Keratinocyte (primary cell): ENCODE results near the gene DOC2A.

Experiments
- CTCF ChIP-seq, 3 experiments: IDR thresholded peaks in 1 of 3; conservative IDR thresholded peaks in 1 of 3; optimal IDR thresholded peaks in 1 of 3; 2 replicates in 2 of 3; 3 replicates in 1 of 3; pipeline versions ENCODE3 to v1.5.1; 2011; ENCODE audit warnings: low read length in 3 of 3, mild to moderate bottlenecking in 3 of 3, moderate library complexity in 2 of 3, control low read depth in 1 of 3, inconsistent platforms in 1 of 3; ENCODE audit not compliant: insufficient read depth in 2 of 3; ENCODE audit errors: extremely low read depth in 1 of 3
- EZH2 ChIP-seq: IDR thresholded peaks from one replicate; pipeline ENCODE4 v1.6.1; 2012; ENCODE audit warnings: inconsistent platforms, mild to moderate bottlenecking, low read length, moderate library complexity

DNA sequence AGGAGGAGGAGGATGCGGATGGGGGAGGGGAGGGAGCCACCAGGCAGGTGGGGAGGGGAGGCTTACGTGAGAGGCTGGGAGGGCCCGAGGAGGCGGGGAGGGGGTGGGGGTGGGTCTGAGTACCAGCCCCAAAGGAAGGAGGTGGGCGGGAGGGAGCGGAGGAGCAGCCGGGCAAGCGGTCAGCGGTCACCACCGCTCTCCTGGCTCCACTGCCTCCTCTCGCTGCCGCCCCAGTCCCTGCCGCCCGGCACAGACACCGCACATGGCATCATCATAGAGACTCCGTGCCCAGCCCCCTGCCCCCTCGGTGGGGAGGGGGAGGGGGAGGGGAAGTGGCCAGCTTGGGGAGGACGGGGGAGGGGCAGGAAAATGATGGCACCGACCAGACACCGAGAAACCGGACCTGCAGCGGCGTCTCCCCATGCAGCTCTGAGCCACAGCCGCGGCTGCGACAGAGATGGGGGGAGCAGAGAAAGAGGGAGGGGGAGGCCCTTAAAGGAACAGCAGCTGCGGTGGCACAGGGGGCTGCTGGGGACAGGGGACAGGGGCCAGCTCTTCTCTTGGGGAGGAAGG is 20.1 kb upstream of the DOC2A start, which contains the start of gene TLCD3B:
- TF ChIP-seq EZH2 (no peak), CTCF (optimal IDR thresholded peaks at IDR 0.05 in 1 of 3, IDR thresholded peaks at IDR 0.05 in 1 of 3, conservative IDR thresholded peaks at IDR 0.05 in 1 of 3; ENCODE audit: extremely low read depth in 1 of 3, insufficient read depth in 2 of 3, low read length in 3 of 3) (no peak)
